OCI-LY7 (cell line): ENCODE measurements around the gene SRGAP1. TPM values are rescaled to one million over a fixed set of nuclear protein-coding genes. Genes with fewer than 3 reads are reported as not detected.

Experiments
- BruUV-seq: library from RNA; stranded (reverse); fragments of 400-500 nt; replicated peaks from 2 replicates; lab custom pipeline; 2021; lab: Mats Ljungman, UMichigan
- CTCF ChIA-PET: fragments of 300-600 bp; sonication (Branson Sonifier 250); formaldehyde crosslinking; loops from one replicate; lab custom pipeline; 2022; ENCODE audit warnings: antibody characterized with exemption; ENCODE audit not compliant: unreplicated experiment; lab: Charles Lee
- POLR2A ChIA-PET: fragments of 300-600 bp; sonication (Branson Sonifier 250); formaldehyde crosslinking; loops from one replicate; lab custom pipeline; 2022; ENCODE audit warnings: antibody characterized with exemption; lab: Charles Lee
- DNase-seq: peaks from one replicate; pipeline ENCODE4 v3.0.0-alpha.2; 2015; ENCODE audit warnings: low spot score
- H2AFZ ChIP-seq: fragments of 200-600 bp; sonication (generic), shearing (Covaris generic); 2 replicates; pipeline ENCODE4 v1.6.1; 2014; ENCODE audit warnings: mild to moderate bottlenecking, antibody characterized with exemption, low read length, moderate library complexity
- H3K27ac ChIP-seq: fragments of 200-600 bp; sonication (generic); 2 replicates; pipeline ENCODE4 v1.5.1; 2014; ENCODE audit warnings: mixed run types, low read depth, mild to moderate bottlenecking, moderate library complexity, low read length, inconsistent platforms; ENCODE audit not compliant: poor library complexity, severe bottlenecking
- H3K36me3 ChIP-seq: fragments of 200-600 bp; sonication (generic); 2 replicates; pipeline ENCODE4 v1.6.1; 2014; ENCODE audit warnings: mild to moderate bottlenecking, antibody characterized with exemption, low read length, moderate library complexity, mixed read lengths; ENCODE audit not compliant: insufficient read depth
- H3K4me1 ChIP-seq: fragments of 200-600 bp; sonication (generic); 2 replicates; pipeline ENCODE4 v1.5.1; 2014; ENCODE audit warnings: mild to moderate bottlenecking, low read length; ENCODE audit not compliant: insufficient read depth, poor library complexity, severe bottlenecking
- H3K4me2 ChIP-seq: fragments of 200-600 bp; sonication (generic); 2 replicates; pipeline ENCODE4 v1.6.1; 2014; ENCODE audit warnings: mild to moderate bottlenecking, low read length
- H3K4me3 ChIP-seq: fragments of 200-600 bp; sonication (generic); 2 replicates; pipeline ENCODE4 v1.5.1; 2014; ENCODE audit warnings: mild to moderate bottlenecking, low read depth, low read length; ENCODE audit not compliant: poor library complexity, severe bottlenecking
- H3K79me2 ChIP-seq: fragments of 200-600 bp; sonication (generic); 2 replicates; pipeline ENCODE4 v1.6.1; 2016; ENCODE audit warnings: low read depth, mild to moderate bottlenecking, low read length, moderate library complexity, mixed read lengths; ENCODE audit not compliant: insufficient read depth
- H3K9me2 ChIP-seq: fragments of 200-600 bp; sonication (generic); 2 replicates; pipeline ENCODE4 v1.6.1; 2016; ENCODE audit warnings: mild to moderate bottlenecking, low read length, mixed read lengths; ENCODE audit not compliant: insufficient read depth
- H3K9me3 ChIP-seq: fragments of 200-600 bp; sonication (generic); 2 replicates; pipeline ENCODE4 v1.6.1; 2014; ENCODE audit warnings: mild to moderate bottlenecking, mixed run types, low read length, mixed read lengths
- H4K20me1 ChIP-seq: fragments of 200-600 bp; sonication (generic); 2 replicates; pipeline ENCODE4 v1.6.1; 2014; ENCODE audit warnings: mild to moderate bottlenecking, antibody characterized with exemption, low read length, moderate library complexity, mixed read lengths; ENCODE audit not compliant: insufficient read depth
- CTCF ChIP-seq: fragments of 200-600 bp; sonication (generic); conservative IDR thresholded peaks from 2 replicates; pipeline ENCODE4 v1.5.1; 2014; ENCODE audit warnings: mild to moderate bottlenecking, antibody characterized with exemption, low read length, moderate library complexity, mixed read lengths
- EZH2phosphoT487 ChIP-seq: fragments of 200-600 bp; sonication (generic); IDR thresholded peaks from 2 replicates; pipeline ENCODE4 v1.6.1; 2018; ENCODE audit warnings: low read depth, borderline replicate concordance, mild to moderate bottlenecking, mixed run types, antibody characterized with exemption, low read length, moderate library complexity, mixed read lengths
- intact Hi-C: fragments of 100-400 bp; cut with micrococcal nuclease; formaldehyde crosslinking; loops from one replicate; pipeline ENCODE4 v1.10.0; 2022; ENCODE audit not compliant: unreplicated experiment
- total RNA-seq, 2 experiments: library from RNA; depleted of rRNA in 1 of 2; stranded (reverse); fragments of >200 nt in 1 of 2; shearing (Covaris generic) in 1 of 2; gene quantifications; 2 replicates each; pipeline ENCODE4 v1.2.3, GENCODE V29; 2014 to 2022

SRGAP1 gene
- total RNA-seq, 2 experiments from 2014 or later: 0.06 TPM; not detected in 1

GRCh38 chr12:63994704-63995103 is 150.2 kb downstream of the SRGAP1 start:
- Histone ChIP-seq H3K4me2 (no peak overlapping the region), H3K36me3 (no peaks in the 10 kb centered on the region), H3K4me1 (no peaks in the 10 kb centered on the region), H3K79me2 (no peaks in the 10 kb centered on the region), H4K20me1 (no peaks in the 10 kb centered on the region), H3K4me3 (no peak overlapping the region), H3K9me3 (no peaks in the 10 kb centered on the region), H3K27ac (no peak overlapping the region), H3K9me2 (no peaks in the 10 kb centered on the region), H2AFZ (no peak overlapping the region)
- ChIA-PET POLR2A (no interaction called here), CTCF (no interaction called here)
- no peak for TF ChIP-seq CTCF
- no peak for TF ChIP-seq EZH2phosphoT487
- DNase-seq: no peak
- intact Hi-C loops: no loop called here
- BruUV-seq: no TSS peak

- intact Hi-C loops: no loop called here
- CTCF ChIA-PET: no interaction called here
Observed at GRCh38 chr12:63995512-63995911, 151.0 kb downstream of the SRGAP1 start.

More at GRCh38 chr12:63995512-63995911, 151.0 kb downstream of the SRGAP1 start:
- H3K27ac ChIP-seq: no peak overlapping the region
- no peak overlapping the region for H3K4me3 ChIP-seq
- H3K4me1 ChIP-seq: no peaks in the 10 kb centered on the region
- H3K79me2 ChIP-seq: no peaks in the 10 kb centered on the region
- no TSS peak for BruUV-seq
- TF ChIP-seq EZH2phosphoT487 (no peak), CTCF (no peak)
- DNase-seq: no peak
- H3K9me2 ChIP-seq: no peaks in the 10 kb centered on the region
- no peaks in the 10 kb centered on the region for H3K36me3 ChIP-seq
- H3K9me3 ChIP-seq: no peaks in the 10 kb centered on the region
- no peak overlapping the region for H2AFZ ChIP-seq
- no peaks in the 10 kb centered on the region for H4K20me1 ChIP-seq
- POLR2A ChIA-PET: no interaction called here
- H3K4me2 ChIP-seq: no peak overlapping the region
